ENCODE measurements around the gene FNDC3B. TPM values are rescaled to one million over a fixed set of nuclear protein-coding genes. Genes with fewer than 3 reads are reported as not detected.

FNDC3B gene
- total and polyA plus RNA-seq, 9 of the 15 experiments (the other 6 are each of a cell fraction or from before 2014, with no cell fraction given), result 7.0 to 35.8 (median 16.2) TPM

GRCh38 chr3:172447611-172448579 is 408.5 kb downstream of the FNDC3B start, which contains the start of gene GHSR:
GHSR (minus strand) TSS chr3:172448456; CDS start chr3:172448413, 43 bp downstream.
- Histone ChIP-seq H3K27me3 (ENCODE audit: control insufficient read depth in 2 of 2, insufficient read depth in 2 of 2, low read length in 2 of 2) (peaks cover 20 to 38% of the 10 kb centered on the region in 2 experiments; a peak in 4 of 5 replicates), H2AFZ (ENCODE audit: low read depth, low read length) (no peak within 1 kb of the TSS), H3K9me3 (replicated peaks; ENCODE audit: control insufficient read depth, insufficient read depth, low read depth, low read length) (no peaks in the 10 kb centered on the region), H3K4me1 (replicated peaks in 1 of 2; ENCODE audit: control insufficient read depth in 2 of 2, insufficient read depth in 2 of 2, low read length in 2 of 2) (peaks cover 0 to 14% of the 10 kb centered on the region in 2 experiments; a peak in 2 of 5 replicates), H3K36me3 (ENCODE audit: control insufficient read depth, insufficient read depth, low read length) (no peaks in the 10 kb centered on the region), H3K4me3 (no peak within 1 kb of the TSS), H3K79me2 (ENCODE audit: control insufficient read depth, insufficient read depth, low read length) (no peaks in the 10 kb centered on the region), H3K9ac (ENCODE audit: insufficient read depth in 1 of 2, low read depth in 2 of 2, low read length in 2 of 2) (no peak within 1 kb of the TSS), H4K20me1 (replicated peaks; ENCODE audit: control insufficient read depth, insufficient read depth, low read length) (no peaks in the 10 kb centered on the region), H3K27ac (ENCODE audit: extremely low read depth, low read depth, low read length) (no peak within 1 kb of the TSS), H3K9me1 (ENCODE audit: control insufficient read depth, insufficient read depth, low read length) (no peaks in the 10 kb centered on the region), H3K4me2 (ENCODE audit: insufficient read depth, low read length) (no peak within 1 kb of the TSS)
- no peak for DNase-seq (ENCODE audit: extremely low read depth in 1 of 4, low spot score in 3 of 4)
- intact Hi-C loops (cut with micrococcal nuclease) (no loop called here), in situ Hi-C loops (cut with MboI) (no loop called here)
- BruUV-seq (replicated peaks), result no TSS peak
- CTCF ChIA-PET (ENCODE audit: low intra/inter-chr PET ratio), result no interaction called here
- TF ChIP-seq SMAD1 (IDR thresholded peaks at IDR 0.05; ENCODE audit: low read depth, low read length, partially characterized antibody) (no peak), PTRF (tag; IDR thresholded peaks at IDR 0.05) (no peak), ZNF212 (CRISPR knock-in tag; IDR thresholded peaks at IDR 0.05) (no peak), ZNF408 (CRISPR knock-in tag; IDR thresholded peaks at IDR 0.05; ENCODE audit: low read depth) (no peak), HNRNPUL1 (IDR thresholded peaks at IDR 0.05; ENCODE audit: low read length) (no peak)
- ATAC-seq, result no peak
- POLR2A ChIA-PET, result interaction anchor here (0.7 kb wide), 1 partner anchor 984 kb away, joined by 3 read pairs; no protein-coding TSS in a partner anchor
- FAIRE-seq, result no peak
- WGBS (ENCODE audit: insufficient coverage, low coverage, missing lambda C conversion rate), result 20% methylated on average over 76 of the region's 76 CpGs
